C4-2B (cell line): ENCODE data around the gene DLG2.

Source experiments
- H3K27ac ChIP-seq: fragments of 450-650 bp; 2 replicates; pipeline ENCODE4 v1.5.1; 2017
- ZFX ChIP-seq: fragments of 450-650 bp; IDR thresholded peaks from 2 replicates; pipeline ENCODE4 v1.6.1; 2017
- TF ChIP-seq, protein P1 (sequence below): fragments of 450-650 bp; conservative IDR thresholded peaks from 2 replicates; pipeline ENCODE4 v1.5.1; 2017; ENCODE audit warnings: mild to moderate bottlenecking

Gene DLG2

DNA sequence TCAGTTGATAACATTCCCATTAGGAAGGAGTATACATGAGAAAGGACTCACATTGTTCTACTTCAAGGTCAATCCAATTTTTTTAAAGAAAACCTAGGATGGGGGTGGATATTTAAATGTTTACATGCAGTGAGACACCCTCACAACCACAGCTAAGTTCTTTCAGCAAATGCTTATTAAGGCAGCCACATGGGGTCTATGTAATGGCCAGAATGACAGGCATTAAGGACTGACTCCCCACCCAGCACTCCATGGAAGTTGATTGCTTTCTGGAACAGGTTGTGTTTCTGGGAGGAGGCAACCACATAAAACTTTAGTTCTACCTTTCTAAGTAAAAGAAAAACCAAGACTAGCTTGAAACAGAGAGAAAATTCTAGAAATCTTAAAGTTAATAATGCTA lies 1678.9 kb downstream of the DLG2 start:
- no peak for TF ChIP-seq ZFX
- TF ChIP-seq, protein P1, sequence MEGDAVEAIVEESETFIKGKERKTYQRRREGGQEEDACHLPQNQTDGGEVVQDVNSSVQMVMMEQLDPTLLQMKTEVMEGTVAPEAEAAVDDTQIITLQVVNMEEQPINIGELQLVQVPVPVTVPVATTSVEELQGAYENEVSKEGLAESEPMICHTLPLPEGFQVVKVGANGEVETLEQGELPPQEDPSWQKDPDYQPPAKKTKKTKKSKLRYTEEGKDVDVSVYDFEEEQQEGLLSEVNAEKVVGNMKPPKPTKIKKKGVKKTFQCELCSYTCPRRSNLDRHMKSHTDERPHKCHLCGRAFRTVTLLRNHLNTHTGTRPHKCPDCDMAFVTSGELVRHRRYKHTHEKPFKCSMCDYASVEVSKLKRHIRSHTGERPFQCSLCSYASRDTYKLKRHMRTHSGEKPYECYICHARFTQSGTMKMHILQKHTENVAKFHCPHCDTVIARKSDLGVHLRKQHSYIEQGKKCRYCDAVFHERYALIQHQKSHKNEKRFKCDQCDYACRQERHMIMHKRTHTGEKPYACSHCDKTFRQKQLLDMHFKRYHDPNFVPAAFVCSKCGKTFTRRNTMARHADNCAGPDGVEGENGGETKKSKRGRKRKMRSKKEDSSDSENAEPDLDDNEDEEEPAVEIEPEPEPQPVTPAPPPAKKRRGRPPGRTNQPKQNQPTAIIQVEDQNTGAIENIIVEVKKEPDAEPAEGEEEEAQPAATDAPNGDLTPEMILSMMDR: no peak
- H3K27ac ChIP-seq: no peak overlapping the region

DNA sequence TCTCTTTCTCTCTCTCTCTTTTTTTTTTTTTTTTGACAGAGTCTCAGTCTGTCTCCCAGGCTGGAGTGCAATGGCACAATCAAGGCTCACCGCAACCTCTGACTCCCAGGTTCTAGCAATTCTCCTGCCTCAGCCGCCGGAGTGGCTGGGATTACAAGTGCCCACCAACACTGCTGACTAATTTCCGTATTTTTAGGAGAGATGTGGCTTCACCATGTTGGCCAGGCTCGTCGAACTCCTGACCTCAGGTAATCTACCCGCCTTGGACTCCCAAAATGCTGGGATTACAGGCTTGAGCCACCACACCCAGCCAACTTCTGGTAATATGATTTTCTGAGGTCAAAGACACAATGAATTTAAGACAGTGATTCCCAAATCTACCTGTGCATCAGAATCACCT lies 1681.2 kb downstream of the DLG2 start:
- no peak for TF ChIP-seq ZFX
- TF ChIP-seq, protein P1: no peak
- no peak overlapping the region for H3K27ac ChIP-seq

DNA sequence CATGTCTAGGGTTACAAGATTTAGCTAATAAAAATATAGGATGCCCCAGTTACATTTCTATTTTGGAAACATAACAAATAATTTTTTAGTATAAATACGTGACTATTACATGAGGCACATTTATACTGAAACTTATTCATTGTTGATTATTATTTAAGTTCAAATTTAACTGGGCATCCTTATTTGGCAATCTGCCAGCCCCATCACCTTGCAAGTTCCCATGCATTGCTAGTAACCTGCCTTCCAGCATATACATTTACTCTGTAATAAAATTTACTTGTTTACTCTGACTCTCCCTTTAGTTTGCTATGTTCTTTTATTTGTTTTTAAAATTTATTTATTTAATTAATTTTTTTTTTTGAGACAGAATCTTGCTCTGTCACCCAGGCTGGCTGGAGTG lies 1686.1 kb downstream of the DLG2 start:
- TF ChIP-seq, protein P1: no peak
- TF ChIP-seq ZFX: no peak
- no peak overlapping the region for H3K27ac ChIP-seq

DNA sequence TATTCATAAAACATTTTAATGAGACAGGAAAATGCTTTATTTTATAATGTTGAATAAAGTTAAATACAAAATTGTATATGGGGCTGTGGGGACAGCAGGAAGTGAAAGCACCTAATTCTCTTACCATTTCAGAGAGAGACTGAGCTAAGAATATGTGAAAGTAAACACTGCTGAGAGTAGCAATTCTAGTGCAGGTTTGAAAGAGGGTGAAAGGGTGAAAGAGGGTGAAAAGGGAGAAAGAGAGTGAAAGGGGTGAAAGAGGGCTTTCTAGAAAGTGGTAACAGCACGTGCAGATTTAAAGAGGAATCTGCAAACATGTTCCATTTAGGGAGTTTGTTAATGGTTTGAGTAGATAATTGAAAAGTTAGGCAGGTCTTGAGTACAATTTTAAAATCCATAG lies 1689.0 kb downstream of the DLG2 start:
- TF ChIP-seq ZFX: no peak
- TF ChIP-seq, protein P1: no peak
- H3K27ac ChIP-seq: no peak overlapping the region

DNA sequence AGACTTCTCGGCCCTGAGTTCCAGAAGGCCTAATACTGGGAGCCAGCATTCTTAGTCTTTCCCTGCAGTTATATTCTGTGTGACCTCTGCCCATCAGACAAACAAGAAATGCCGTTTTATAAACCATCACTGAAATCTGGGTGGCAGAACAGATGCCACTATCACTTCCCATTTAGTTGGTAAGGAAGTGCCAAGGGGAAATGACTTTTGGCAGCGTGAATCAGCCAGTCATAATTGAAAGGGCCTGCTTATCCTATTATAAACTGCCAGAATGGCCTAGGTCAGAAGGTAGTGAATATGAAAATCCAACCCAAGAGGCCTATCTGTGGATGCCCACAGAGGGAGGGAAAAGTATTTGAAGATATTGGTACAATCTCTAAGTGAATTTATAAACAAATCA lies 1694.1 kb downstream of the DLG2 start:
- TF ChIP-seq, protein P1: no peak
- no peak for TF ChIP-seq ZFX
- H3K27ac ChIP-seq: no peak overlapping the region

DNA sequence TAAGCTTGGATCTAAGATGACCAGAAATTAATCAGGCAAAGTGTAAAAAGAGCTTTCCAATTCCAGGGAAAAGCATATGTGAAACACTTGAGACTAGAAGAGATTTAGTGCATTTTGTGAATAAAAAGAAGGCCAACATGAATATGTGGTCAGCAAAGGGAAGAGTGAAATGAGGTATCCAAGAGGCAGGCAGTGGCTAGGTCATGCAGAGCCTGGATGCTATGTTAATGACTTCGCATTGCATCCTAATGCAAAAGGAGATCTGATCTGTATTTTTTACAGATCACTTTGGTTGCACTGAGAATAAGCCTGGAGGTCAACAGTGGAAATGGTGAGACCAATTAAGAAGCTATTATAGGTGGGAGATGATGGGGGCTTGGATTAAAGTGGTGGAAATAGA lies 1699.7 kb downstream of the DLG2 start:
- TF ChIP-seq, protein P1: no peak
- TF ChIP-seq ZFX: no peak

DNA sequence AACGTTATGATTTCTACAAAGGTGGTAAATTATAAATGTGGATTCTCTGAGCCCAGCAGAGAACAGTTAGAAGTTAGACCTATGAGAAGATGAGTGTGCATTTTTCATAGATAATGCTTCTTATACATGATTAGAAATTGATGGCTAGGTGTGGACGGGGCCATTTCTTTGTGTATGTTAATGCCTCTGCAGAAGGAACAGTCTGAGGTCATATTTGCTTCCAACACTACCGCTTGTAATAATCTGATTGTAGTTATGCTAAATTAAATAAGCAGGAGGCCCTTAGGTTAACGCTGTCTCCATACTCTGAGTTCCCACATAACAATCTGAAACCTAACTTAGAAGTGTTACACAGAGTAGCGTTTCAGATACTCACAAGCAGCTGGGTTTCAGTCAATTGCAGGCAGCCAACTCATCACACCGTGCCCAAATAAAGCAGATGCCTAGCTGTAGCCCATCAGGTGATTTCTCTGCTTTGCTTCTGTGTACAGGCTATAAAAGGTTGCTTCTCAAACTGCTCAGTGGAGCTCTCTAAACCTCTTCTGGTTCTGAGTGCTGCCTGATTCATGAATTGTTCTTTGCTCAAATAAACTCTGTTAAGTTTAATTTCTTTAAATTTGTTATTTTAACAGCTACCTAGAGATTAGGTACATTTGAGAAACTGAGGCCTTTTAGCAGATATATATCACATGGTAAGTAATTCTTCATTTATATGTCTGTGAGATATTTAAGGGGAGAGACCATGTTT lies 1702.2 kb downstream of the DLG2 start:
- no peak overlapping the region for H3K27ac ChIP-seq
- TF ChIP-seq, protein P1: no peak
- TF ChIP-seq ZFX: no peak

More for the DNA sequence above, 1699.7 kb downstream of the DLG2 start:
- H3K27ac ChIP-seq: no peak overlapping the region
